ENCODE measurements around the gene PRKD1. TPM values are rescaled to one million over a fixed set of nuclear protein-coding genes. Genes with fewer than 3 reads are reported as not detected.

PRKD1 gene
- total and polyA plus RNA-seq, 7 donors, result 0.65 to 2.5 (median 1.5) TPM

GRCh38 chr14:29607169-29607568, 320.5 kb downstream of the PRKD1 start:
- no peak for TF ChIP-seq CTCF (IDR thresholded peaks at IDR 0.05)
- no peaks in the 10 kb centered on the region for H3K4me1 ChIP-seq
- intact Hi-C loops (cut with DNase I), result no loop called here
- no peak for DNase-seq
- H3K4me3 ChIP-seq, result no peak overlapping the region
- ATAC-seq, result no peak
- no peaks in the 10 kb centered on the region for H3K36me3 ChIP-seq (ENCODE audit: insufficient read depth in 1 of 2, low read depth in 1 of 2)
- no peak overlapping the region for H3K27ac ChIP-seq
- no peaks in the 10 kb centered on the region for H3K9me3 ChIP-seq
- WGBS, 3 donors, result 87 to 96% (median 92%) methylated on average over 5 of the region's 5 CpGs
- H3K27me3 ChIP-seq (ENCODE audit: insufficient read depth in 3 of 3, low read length in 2 of 3), result no peaks in the 10 kb centered on the region

GRCh38 chr14:29603696-29604095, 324.0 kb downstream of the PRKD1 start:
- H3K27me3 ChIP-seq (ENCODE audit: insufficient read depth in 3 of 3, low read length in 2 of 3), result no peaks in the 10 kb centered on the region
- no peak for TF ChIP-seq CTCF (IDR thresholded peaks at IDR 0.05)
- H3K36me3 ChIP-seq (ENCODE audit: insufficient read depth in 1 of 2, low read depth in 1 of 2), result no peaks in the 10 kb centered on the region
- no peak overlapping the region for H3K27ac ChIP-seq
- ATAC-seq (no peak), DNase-seq (no peak)
- no peak overlapping the region for H3K4me3 ChIP-seq
- intact Hi-C loops (cut with DNase I), result no loop called here
- 66 to 73% (median 70%) methylated on average over 3 of the region's 3 CpGs for WGBS, 3 donors
- no peaks in the 10 kb centered on the region for H3K9me3 ChIP-seq
- H3K4me1 ChIP-seq, result no peaks in the 10 kb centered on the region

GRCh38 chr14:29601616-29602015, 326.0 kb downstream of the PRKD1 start:
- ATAC-seq (no peak), DNase-seq (no peak)
- intact Hi-C loops (cut with DNase I), result no loop called here
- Histone ChIP-seq H3K4me1 (no peaks in the 10 kb centered on the region), H3K4me3 (no peak overlapping the region), H3K36me3 (ENCODE audit: insufficient read depth in 1 of 2, low read depth in 1 of 2) (no peaks in the 10 kb centered on the region), H3K27me3 (ENCODE audit: insufficient read depth in 3 of 3, low read length in 2 of 3) (no peaks in the 10 kb centered on the region), H3K27ac (no peak overlapping the region), H3K9me3 (no peaks in the 10 kb centered on the region)
- TF ChIP-seq CTCF (IDR thresholded peaks at IDR 0.05), result no peak
- WGBS, 3 donors, result 82 to 85% (median 82%) methylated on average over 5 of the region's 5 CpGs

- TF ChIP-seq CTCF (IDR thresholded peaks at IDR 0.05), result no peak
- intact Hi-C loops (cut with DNase I), result no loop called here
- 90 to 94% (median 91%) methylated on average over 7 of the region's 7 CpGs for WGBS, 3 donors
These were observed 339.7 kb downstream of the PRKD1 start for GRCh38 chr14:29587761-29588470.

GRCh38 chr14:29587046-29587445, 340.6 kb downstream of the PRKD1 start:
- no peaks in the 10 kb centered on the region for H3K36me3 ChIP-seq (ENCODE audit: insufficient read depth in 1 of 2, low read depth in 1 of 2)
- intact Hi-C loops (cut with DNase I), result no loop called here
- no peaks in the 10 kb centered on the region for H3K27me3 ChIP-seq (ENCODE audit: insufficient read depth in 3 of 3, low read length in 2 of 3)
- no peak for TF ChIP-seq CTCF (IDR thresholded peaks at IDR 0.05)
- 86 to 88% (median 87%) methylated on average over 2 of the region's 2 CpGs for WGBS, 3 donors
- no peaks in the 10 kb centered on the region for H3K4me1 ChIP-seq
- ATAC-seq, result no peak
- H3K4me3 ChIP-seq, result no peak overlapping the region
- H3K27ac ChIP-seq, result no peak overlapping the region
- no peak for DNase-seq
- H3K9me3 ChIP-seq, result no peaks in the 10 kb centered on the region

More at GRCh38 chr14:29587761-29588470, 339.7 kb downstream of the PRKD1 start:
- Histone ChIP-seq H3K27me3 (ENCODE audit: insufficient read depth in 3 of 3, low read length in 2 of 3) (no peaks in the 10 kb centered on the region), H3K36me3 (ENCODE audit: insufficient read depth in 1 of 2, low read depth in 1 of 2) (no peaks in the 10 kb centered on the region), H3K9me3 (no peaks in the 10 kb centered on the region), H3K4me1 (no peaks in the 10 kb centered on the region), H3K4me3 (no peak overlapping the region), H3K27ac (no peak overlapping the region)
- no peak for DNase-seq
- ATAC-seq, result no peak
